AG04450 (cell line): ENCODE results near the gene ALOX15B. TPM values are rescaled to one million over a fixed set of nuclear protein-coding genes. Genes with fewer than 3 reads are reported as not detected.

Experiments used
- CTCF ChIA-PET: fragments of 300-600, 350-600 bp; formaldehyde crosslinking; extraction: SDS; loops from one replicate; lab custom pipeline; 2022; ENCODE audit warnings: antibody characterized with exemption, inconsistent platforms; lab: Charles Lee
- POLR2A ChIA-PET: fragments of 350-600 bp; formaldehyde crosslinking; extraction: SDS; loops from one replicate; lab custom pipeline; 2021; ENCODE audit warnings: antibody characterized with exemption, inconsistent platforms; lab: Yijun Ruan, JAX
- DNase-seq: peaks from one replicate; pipeline ENCODE4 v3.0.0-alpha.2; 2011; ENCODE audit warnings: low read depth, low spot score
- H3K27ac ChIP-seq: one replicate; pipeline ENCODE4 v1.5.1; 2012; ENCODE audit warnings: low read depth, low read length, control low read depth
- H3K27me3 ChIP-seq: one replicate; pipeline ENCODE4 v1.6.0; 2012; ENCODE audit warnings: low read length; ENCODE audit not compliant: control insufficient read depth, insufficient read depth
- H3K4me3 ChIP-seq: 2 replicates; pipeline ENCODE4 v1.5.1; 2011; ENCODE audit warnings: mild to moderate bottlenecking, low read depth, low read length, control low read depth
- H3K9me3 ChIP-seq: 2 replicates; pipeline ENCODE4 v1.5.1; 2012; ENCODE audit warnings: low read length; ENCODE audit not compliant: control insufficient read depth, insufficient read depth
- polyA plus RNA-seq: library from polyadenylated mRNA; depleted of rRNA; stranded (reverse); fragments of >200 nt; gene quantifications from 2 replicates; pipeline ENCODE4 v1.2.3, GENCODE V29; 2011
- TF ChIP-seq, protein P1 (sequence below): IDR thresholded peaks from 2 replicates; pipeline ENCODE4 v1.5.1; 2011; ENCODE audit warnings: low read depth, low read length, control low read depth, inconsistent platforms

ALOX15B gene
- polyA plus RNA-seq, 1 experiment, result not detected

GRCh38 chr17:8002721-8003593 lies 35.9 kb upstream of the ALOX15B start:
- TF ChIP-seq, protein P1, sequence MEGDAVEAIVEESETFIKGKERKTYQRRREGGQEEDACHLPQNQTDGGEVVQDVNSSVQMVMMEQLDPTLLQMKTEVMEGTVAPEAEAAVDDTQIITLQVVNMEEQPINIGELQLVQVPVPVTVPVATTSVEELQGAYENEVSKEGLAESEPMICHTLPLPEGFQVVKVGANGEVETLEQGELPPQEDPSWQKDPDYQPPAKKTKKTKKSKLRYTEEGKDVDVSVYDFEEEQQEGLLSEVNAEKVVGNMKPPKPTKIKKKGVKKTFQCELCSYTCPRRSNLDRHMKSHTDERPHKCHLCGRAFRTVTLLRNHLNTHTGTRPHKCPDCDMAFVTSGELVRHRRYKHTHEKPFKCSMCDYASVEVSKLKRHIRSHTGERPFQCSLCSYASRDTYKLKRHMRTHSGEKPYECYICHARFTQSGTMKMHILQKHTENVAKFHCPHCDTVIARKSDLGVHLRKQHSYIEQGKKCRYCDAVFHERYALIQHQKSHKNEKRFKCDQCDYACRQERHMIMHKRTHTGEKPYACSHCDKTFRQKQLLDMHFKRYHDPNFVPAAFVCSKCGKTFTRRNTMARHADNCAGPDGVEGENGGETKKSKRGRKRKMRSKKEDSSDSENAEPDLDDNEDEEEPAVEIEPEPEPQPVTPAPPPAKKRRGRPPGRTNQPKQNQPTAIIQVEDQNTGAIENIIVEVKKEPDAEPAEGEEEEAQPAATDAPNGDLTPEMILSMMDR, result no peak
- Histone ChIP-seq H3K9me3 (peaks cover 10% of the 10 kb centered on the region; the same call in 1 of the 2 replicates), H3K27me3 (peaks cover 39% of the 10 kb centered on the region), H3K27ac (no peak overlapping the region), H3K4me3 (no peak overlapping the region)
- DNase-seq, result no peak
- POLR2A ChIA-PET, result no interaction called here
- CTCF ChIA-PET, result interaction anchor here (2.6 kb wide), 1 partner anchor 14 kb away, joined by 35 read pairs; no protein-coding TSS in a partner anchor

- POLR2A ChIA-PET, result no interaction called here
- no peak overlapping the region for H3K4me3 ChIP-seq
- no peak for DNase-seq
- H3K9me3 ChIP-seq, result peaks cover 10% of the 10 kb centered on the region; the same call in 1 of the 2 replicates
- TF ChIP-seq, protein P1, result no peak
- H3K27me3 ChIP-seq, result peaks cover 37% of the 10 kb centered on the region
- no peak overlapping the region for H3K27ac ChIP-seq
- CTCF ChIA-PET, result interaction anchor here (2.0 kb wide), 1 partner anchor 14 kb away, joined by 16 read pairs; no protein-coding TSS in a partner anchor
These were observed 35.2 kb upstream of the ALOX15B start for GRCh38 chr17:8003594-8004181.

- peak; percentile 49 for DNase-seq
- H3K9me3 ChIP-seq, result peaks cover 10% of the 10 kb centered on the region; the same call in 1 of the 2 replicates
- H3K27me3 ChIP-seq, result peaks cover 35% of the 10 kb centered on the region
- H3K27ac ChIP-seq, result peak overlapping the region; percentile 47
- no peak overlapping the region for H3K4me3 ChIP-seq
- POLR2A ChIA-PET, result no interaction called here
- CTCF ChIA-PET, result interaction anchor here (0.6 to 2.0 kb wide), 6 partner anchors 13 to 288 kb away, joined by 3 to 16 read pairs (median 4); no protein-coding TSS in a partner anchor
- TF ChIP-seq, protein P1, result no peak
These were observed 34.0 kb upstream of the ALOX15B start for GRCh38 chr17:8004899-8005298.

DNA sequence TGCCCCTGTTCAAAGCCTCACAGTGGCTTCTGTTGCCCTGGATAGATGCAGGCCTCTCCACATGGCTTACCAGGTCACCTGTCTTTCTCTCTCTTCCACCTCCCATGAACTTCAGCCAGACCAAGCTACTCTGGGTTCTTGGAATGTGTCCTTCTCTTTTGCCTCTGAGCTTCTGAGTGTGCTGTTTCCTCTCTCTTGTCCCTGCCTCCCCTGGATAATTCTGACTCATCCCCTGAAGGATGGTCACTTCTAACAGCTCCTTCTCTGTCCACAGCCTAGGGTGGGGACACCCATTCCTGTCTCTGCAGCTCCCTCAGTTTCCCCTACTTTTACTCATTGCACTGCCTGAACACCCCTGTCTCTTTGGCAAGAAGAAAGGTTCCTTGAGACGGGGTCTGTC lies 33.5 kb upstream of the ALOX15B start:
- TF ChIP-seq, protein P1, result no peak
- Histone ChIP-seq H3K9me3 (peaks cover 10% of the 10 kb centered on the region; the same call in 1 of the 2 replicates), H3K4me3 (no peak overlapping the region), H3K27ac (peak overlapping the region; percentile 47), H3K27me3 (peaks cover 37% of the 10 kb centered on the region)
- POLR2A ChIA-PET, result no interaction called here
- CTCF ChIA-PET, result interaction anchor here (0.6 to 2.0 kb wide), 6 partner anchors 13 to 288 kb away, joined by 3 to 16 read pairs (median 4); no protein-coding TSS in a partner anchor
- no peak for DNase-seq
